HG03066 (cell line): ENCODE results near the gene PPARD.
"Not testable (repeated sequence)": the region's sequence is repeated elsewhere in the genome, so short reads cannot be mapped to it uniquely, and the experiment has no call there.

Source experiments
- ATAC-seq: cut with Tn5 transposase; IDR thresholded peaks from one replicate; pipeline ENCODE4 v1.9.1; 2021; ENCODE audit warnings: low read depth; ENCODE audit not compliant: unreplicated experiment

Gene PPARD

DNA sequence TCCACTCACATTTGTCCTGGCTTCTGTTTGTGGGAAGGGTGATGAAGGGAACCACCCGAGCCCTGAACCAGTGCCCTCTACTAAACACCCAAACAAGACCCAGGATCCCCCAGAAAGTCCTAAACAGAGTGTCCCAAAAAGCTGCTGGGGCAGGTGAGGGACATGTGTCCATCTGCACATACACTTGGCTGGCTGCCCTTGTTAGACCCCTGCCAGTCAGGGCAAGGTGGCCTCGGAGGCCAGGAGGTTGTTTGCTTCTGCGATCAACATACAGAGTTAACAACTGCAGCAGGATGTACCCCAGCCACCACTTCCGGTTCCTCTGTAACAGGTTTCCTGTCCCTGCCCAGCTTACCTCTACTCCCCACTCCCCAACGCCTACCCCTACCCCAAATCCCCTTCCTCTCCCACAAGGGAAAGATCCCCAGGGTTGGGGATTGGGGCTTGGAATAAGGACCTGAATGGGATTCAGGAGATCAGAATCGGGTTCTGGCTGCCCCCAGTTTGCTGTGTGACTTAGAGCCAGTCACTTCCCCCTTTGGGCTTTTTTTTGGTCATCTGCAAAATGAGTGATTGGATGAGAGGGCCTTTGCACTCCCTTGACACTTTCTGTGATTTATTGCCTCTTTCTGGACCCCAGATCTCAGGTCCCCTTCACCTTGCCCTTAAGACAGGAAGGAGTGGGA lies 30.8 kb upstream of the PPARD start:
- no peak for ATAC-seq

- ATAC-seq, result no peak
These were observed 30.1 kb upstream of the PPARD start for GRCh38 chr6:35312076-35312800.

- ATAC-seq, result no peak
These were observed 29.6 kb upstream of the PPARD start for GRCh38 chr6:35312807-35313206.

DNA sequence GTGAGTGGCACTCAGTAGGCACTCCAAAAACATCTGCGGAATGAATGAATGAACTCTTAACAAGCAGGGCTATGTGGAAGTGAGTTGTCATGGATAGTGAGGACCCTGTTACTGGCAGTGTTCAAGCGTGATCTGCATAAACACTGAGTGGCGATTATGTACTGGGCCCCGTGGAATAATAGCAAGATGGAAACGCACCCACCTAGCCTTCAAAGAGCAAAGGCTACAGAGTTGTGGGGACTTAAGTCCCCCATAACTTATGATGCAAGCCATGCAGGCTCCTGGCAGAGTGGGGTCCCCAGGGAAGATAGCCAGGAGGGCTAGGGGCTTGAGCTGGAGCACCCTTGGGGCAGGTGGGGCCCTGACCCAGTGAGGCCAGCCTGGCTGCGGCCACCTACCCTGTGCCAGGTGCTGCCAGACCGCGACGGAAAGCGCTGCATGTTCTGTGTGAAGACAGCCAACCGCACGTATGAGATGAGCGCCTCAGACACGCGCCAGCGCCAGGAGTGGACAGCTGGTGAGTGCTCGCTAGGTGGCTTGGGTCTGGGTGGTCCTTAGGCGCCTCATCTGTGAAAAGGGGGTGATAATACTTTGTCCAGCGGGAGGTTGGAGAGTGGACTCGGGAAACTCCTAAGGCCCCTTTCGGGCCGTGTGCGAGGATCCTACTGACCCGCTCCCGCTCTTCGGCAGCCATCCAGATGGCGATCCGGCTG lies 24.7 kb upstream of the PPARD start:
- no peak for ATAC-seq

- no peak for ATAC-seq
These were observed 23.9 kb upstream of the PPARD start for GRCh38 chr6:35318196-35319171.

- ATAC-seq, result no peak
These were observed 22.9 kb upstream of the PPARD start for GRCh38 chr6:35319346-35320030.

- no peak for ATAC-seq
These were observed 22.3 kb upstream of the PPARD start for GRCh38 chr6:35320031-35320410.

DNA sequence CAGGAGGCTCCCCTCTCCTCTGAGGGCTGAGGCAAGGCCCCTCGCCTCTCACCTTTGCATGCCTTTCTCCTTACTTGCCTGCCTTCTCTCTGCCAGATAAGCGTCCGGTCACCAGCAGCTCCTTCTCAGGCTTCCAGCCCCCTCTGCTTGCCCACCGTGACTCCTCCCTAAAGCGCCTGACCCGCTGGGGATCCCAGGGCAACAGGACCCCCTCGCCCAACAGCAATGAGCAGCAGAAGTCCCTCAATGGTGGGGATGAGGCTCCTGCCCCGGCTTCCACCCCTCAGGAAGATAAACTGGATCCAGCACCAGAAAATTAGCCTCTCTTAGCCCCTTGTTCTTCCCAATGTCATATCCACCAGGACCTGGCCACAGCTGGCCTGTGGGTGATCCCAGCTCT lies 21.3 kb upstream of the PPARD start:
- ATAC-seq, result no peak

DNA sequence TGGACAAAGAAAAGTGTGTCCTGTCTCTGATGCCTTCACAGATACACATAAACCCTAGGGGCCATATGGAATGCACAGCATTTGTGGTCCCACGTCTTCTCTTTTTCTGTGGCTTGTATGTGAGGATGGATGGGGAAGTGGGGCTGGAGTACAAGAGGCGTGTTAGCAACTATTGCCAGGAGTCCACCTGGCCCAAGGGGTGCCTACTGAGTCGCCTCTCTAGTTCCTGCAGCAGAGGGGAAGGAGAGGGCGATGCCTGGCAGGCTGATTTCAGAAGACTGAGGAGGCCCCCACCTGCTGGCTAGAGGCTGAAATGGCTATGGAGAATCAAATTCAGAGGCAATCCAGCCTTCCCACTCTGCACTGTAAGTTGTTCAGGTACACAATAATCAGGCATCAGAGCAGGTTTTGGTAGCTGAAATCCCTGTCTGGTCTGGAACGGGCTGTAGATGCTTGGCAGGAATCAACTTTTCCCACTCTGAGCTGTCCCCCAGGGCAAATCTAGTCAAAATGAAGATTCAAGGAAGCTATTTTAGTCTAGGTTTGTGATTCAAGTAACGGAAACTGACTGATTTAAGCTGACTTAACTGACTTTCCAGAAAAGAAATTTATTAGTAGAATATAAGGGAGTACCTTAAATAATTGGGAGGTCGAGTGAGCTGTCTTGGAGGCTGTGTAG lies 14.9 kb upstream of the PPARD start:
- ATAC-seq, result no peak

- ATAC-seq, result no peak
These were observed 14.1 kb upstream of the PPARD start for GRCh38 chr6:35328108-35328723.

GRCh38 chr6:35328965-35329364 lies 13.4 kb upstream of the PPARD start:
- ATAC-seq, result not testable (repeated sequence)

DNA sequence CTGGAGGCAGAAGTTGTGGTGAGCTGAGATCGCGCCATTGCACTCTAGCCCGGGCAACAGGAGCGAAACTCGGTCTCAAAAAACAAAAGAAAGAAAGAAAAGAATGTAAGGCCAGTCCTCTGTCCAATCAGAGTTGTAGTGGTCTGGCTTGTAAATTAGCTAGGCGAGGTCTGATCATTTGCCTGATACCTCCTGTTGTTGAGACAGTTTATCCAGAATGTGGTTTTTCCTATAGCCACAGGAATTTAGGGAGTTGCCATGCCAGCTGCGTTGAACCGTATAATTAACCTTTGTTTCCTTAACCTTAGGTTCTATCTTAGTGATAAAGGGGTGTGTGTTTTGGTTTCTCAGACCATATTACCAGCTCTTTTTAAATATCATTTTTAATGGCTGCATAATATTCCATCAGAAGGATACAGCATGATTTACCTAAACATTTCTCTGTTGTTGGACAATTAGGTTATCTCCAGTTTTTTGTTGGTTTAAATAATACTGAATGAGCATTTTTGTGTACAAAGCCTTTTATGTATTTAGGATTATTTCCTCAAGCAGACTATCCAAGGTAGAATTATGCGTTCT lies 11.7 kb upstream of the PPARD start:
- ATAC-seq, result no peak

- ATAC-seq, result not testable (repeated sequence)
These were observed 10.1 kb upstream of the PPARD start for GRCh38 chr6:35332074-35332887.

GRCh38 chr6:35341557-35341956 lies 801 bp upstream of the PPARD start:
- ATAC-seq, result no peak

DNA sequence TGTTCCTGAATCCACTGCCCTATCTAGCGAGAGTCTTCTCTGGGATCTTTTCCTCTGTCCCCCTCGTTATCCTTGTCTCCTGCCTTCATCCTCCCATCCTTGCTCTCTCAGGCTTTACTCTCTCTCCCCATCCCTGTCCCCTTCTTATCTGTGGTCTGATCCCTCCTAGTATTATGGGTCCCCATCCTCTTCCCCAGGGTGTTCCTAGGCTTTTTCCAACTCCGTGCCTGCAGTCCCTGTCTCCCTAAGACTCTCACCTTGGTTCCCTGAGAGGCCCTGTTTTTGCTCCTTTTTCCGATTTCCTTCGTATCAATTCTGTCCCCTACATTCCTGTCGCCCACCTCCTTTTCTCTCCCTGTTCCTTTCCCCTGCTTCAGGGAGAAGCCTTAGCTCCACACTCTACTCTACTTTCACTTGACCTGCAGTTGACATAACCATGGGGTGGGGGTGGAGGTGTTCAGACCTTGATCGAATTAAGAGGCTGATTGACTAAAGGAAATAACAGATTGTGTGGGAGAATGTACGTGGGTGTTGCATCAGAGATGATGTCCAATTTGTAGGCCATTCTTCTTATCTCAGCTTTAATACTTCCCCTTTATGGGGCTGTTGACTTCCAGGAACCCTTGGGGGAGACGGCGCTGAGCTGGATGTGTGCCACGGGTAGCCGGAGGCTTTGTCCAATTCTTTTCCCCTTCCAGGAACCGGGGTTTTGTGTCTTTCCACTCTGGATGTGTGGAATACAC lies 905 bp downstream of the PPARD start:
- ATAC-seq, result no peak

GRCh38 chr6:35343835-35344550 lies 1.6 kb downstream of the PPARD start:
- no peak for ATAC-seq
